Calu3 (cell line): ENCODE data around the gene ARID1B. TPM values are rescaled to one million over a fixed set of nuclear protein-coding genes. Genes with fewer than 3 reads are reported as not detected.

Experiments
- BruUV-seq: library from RNA; stranded (reverse); fragments of 400-500 nt; replicated peaks from 2 replicates; lab custom pipeline; 2021; lab: Mats Ljungman, UMichigan
- CTCF ChIA-PET: fragments of 300-600 bp; sonication (Branson Sonifier 250); formaldehyde crosslinking; loops from one replicate; lab custom pipeline; 2022; ENCODE audit warnings: antibody characterized with exemption; lab: Charles Lee
- DNase-seq: peaks from one replicate; pipeline ENCODE4 v3.0.0; 2022
- H3K27ac Mint-ChIP-seq: one replicate; pipeline ENCODE4 v1.8.0; 2022; ENCODE audit warnings: mixed read lengths; ENCODE audit not compliant: unreplicated experiment
- H3K27me3 Mint-ChIP-seq: one replicate; pipeline ENCODE4 v1.8.0; 2022; ENCODE audit warnings: mixed read lengths; ENCODE audit not compliant: unreplicated experiment
- H3K36me3 Mint-ChIP-seq: one replicate; pipeline ENCODE4 v1.8.0; 2022; ENCODE audit warnings: mild to moderate bottlenecking, moderate library complexity, mixed read lengths; ENCODE audit not compliant: insufficient read depth, unreplicated experiment
- H3K4me1 Mint-ChIP-seq: one replicate; pipeline ENCODE4 v1.8.0; 2022; ENCODE audit warnings: mild to moderate bottlenecking, low read depth, mixed read lengths; ENCODE audit not compliant: unreplicated experiment
- H3K4me3 Mint-ChIP-seq: one replicate; pipeline ENCODE4 v1.8.0; 2022; ENCODE audit warnings: mild to moderate bottlenecking, low read depth, moderate library complexity, mixed read lengths; ENCODE audit not compliant: unreplicated experiment
- H3K9me3 Mint-ChIP-seq: one replicate; pipeline ENCODE4 v1.8.0; 2022; ENCODE audit warnings: low read depth, mixed read lengths; ENCODE audit not compliant: unreplicated experiment
- intact Hi-C: fragments of 100-400 bp; cut with micrococcal nuclease; formaldehyde crosslinking; loops from one replicate; pipeline ENCODE4 v1.10.0; 2022; ENCODE audit not compliant: unreplicated experiment
- total RNA-seq: library from RNA; stranded (reverse); gene quantifications from 2 replicates; pipeline ENCODE4 v1.2.3, GENCODE V29; 2022
- TF ChIP-seq, protein P1 (sequence below): fragments of 200-600 bp; IDR thresholded peaks from one replicate; pipeline ENCODE4 v1.8.0; 2022; ENCODE audit warnings: antibody characterized with exemption; ENCODE audit not compliant: unreplicated experiment

ARID1B gene
- total RNA-seq, 1 experiment from 2014 or later, result 53.5 TPM

DNA sequence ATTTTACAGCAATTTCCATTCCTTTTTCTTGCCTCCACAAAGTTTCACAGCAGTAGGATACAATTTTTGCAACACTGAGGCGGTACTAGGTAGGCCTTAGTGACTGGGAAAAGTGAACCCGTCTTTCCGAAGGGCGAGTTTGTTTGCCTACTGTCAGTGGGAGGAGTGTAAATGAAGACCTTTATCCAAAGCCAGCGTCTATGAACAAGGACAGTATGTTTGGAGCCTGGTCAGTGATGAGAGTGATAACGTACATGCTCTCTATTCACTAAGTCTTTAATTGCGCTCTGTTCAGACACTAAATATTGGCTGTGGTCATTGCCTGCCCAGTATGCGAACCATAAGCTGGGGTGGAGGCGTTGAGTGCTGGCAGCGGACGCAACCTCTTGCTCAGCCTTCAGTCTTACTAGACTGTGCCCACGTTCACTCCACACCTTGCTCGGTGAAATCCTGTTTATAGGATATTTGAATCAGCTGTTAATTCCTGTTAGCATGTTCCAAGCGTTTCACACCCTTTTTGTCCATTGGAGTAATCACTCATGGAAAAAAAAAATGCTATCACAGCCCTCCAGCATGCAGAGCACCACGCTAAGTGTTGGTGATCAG, 400.7 kb downstream of the ARID1B start:
- H3K9me3 Mint-ChIP-seq, result no peaks in the 10 kb centered on the region
- H3K36me3 Mint-ChIP-seq, result no peaks in the 10 kb centered on the region
- CTCF ChIA-PET, result no interaction called here
- H3K27me3 Mint-ChIP-seq, result no peaks in the 10 kb centered on the region
- H3K4me3 Mint-ChIP-seq, result no peak overlapping the region
- TF ChIP-seq, protein P1, sequence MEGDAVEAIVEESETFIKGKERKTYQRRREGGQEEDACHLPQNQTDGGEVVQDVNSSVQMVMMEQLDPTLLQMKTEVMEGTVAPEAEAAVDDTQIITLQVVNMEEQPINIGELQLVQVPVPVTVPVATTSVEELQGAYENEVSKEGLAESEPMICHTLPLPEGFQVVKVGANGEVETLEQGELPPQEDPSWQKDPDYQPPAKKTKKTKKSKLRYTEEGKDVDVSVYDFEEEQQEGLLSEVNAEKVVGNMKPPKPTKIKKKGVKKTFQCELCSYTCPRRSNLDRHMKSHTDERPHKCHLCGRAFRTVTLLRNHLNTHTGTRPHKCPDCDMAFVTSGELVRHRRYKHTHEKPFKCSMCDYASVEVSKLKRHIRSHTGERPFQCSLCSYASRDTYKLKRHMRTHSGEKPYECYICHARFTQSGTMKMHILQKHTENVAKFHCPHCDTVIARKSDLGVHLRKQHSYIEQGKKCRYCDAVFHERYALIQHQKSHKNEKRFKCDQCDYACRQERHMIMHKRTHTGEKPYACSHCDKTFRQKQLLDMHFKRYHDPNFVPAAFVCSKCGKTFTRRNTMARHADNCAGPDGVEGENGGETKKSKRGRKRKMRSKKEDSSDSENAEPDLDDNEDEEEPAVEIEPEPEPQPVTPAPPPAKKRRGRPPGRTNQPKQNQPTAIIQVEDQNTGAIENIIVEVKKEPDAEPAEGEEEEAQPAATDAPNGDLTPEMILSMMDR, result no peak
- no peak for DNase-seq
- intact Hi-C loops, result no loop called here
- no TSS peak for BruUV-seq
- no peak overlapping the region for H3K27ac Mint-ChIP-seq
- H3K4me1 Mint-ChIP-seq, result peaks cover 5% of the 10 kb centered on the region

DNA sequence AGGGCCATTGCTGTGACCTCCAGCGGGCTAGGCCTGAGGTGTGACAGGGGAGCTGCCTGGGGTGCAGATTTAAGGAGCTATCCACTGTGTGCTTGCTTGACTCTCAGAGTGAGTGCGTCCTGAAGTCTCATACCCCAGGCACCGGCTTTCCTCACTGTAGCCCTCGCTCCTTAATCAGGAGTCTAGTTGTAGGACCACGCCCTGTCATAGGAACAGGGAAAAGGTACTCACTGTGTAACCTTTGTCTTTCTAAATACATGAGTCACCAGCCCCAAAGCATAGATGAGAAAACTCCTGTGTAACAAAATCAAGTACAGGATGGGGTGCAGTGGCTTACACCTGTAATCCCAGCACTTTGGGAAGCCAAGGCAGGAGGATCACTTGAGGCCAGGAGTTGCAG, 404.5 kb downstream of the ARID1B start:
- no peaks in the 10 kb centered on the region for H3K9me3 Mint-ChIP-seq
- no peak overlapping the region for H3K27ac Mint-ChIP-seq
- DNase-seq, result peak; percentile 30
- TF ChIP-seq, protein P1, result no peak
- H3K4me1 Mint-ChIP-seq, result peaks cover 30% of the 10 kb centered on the region
- peaks cover 9% of the 10 kb centered on the region for H3K36me3 Mint-ChIP-seq
- no peaks in the 10 kb centered on the region for H3K27me3 Mint-ChIP-seq
- no peak overlapping the region for H3K4me3 Mint-ChIP-seq
- no TSS peak for BruUV-seq
- intact Hi-C loops, result loop anchor here (5.0 kb wide), 1 partner anchor 149 kb away; no protein-coding TSS in a partner anchor
- CTCF ChIA-PET, result no interaction called here

DNA sequence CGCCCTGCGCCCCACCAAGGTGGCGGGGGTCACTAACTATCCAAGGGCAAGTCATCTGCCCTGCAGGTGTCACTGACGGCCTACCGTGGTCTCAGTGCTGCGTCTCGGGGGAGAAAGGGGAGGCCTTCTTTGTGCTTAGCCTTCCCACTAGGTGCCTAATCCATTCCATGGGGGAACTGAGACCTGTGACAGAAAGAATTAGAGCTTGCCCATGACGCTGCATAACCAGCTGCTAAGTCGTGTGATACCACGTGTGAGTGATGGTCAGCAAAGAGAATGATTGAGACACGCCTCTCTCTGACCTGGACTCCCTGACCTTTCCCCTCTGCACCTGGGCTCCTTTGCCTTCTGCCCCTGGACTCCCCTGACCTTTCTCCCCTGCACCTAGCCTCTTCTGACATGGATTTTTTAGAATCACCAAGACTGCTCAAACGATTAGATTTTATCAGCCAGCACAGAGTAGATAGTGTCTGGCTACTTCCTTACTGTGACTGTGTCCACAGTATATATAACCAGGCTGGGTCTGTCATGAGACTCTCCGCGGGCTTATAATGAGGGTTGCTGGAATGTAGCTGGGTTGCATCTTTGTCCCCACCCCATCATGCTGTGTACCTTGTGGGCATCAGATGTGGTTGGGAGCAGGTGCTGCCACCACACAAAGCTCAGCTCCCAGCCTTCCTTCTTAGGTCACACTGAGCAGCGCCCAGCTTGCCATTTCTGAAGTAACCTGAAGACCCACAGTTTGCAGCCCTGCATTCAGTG, 405.5 kb downstream of the ARID1B start:
- peaks cover 9% of the 10 kb centered on the region for H3K36me3 Mint-ChIP-seq
- TF ChIP-seq, protein P1, result no peak
- BruUV-seq, result no TSS peak
- H3K4me3 Mint-ChIP-seq, result no peak overlapping the region
- intact Hi-C loops, result loop anchor here (5.0 kb wide), 1 partner anchor 150 kb away; no protein-coding TSS in a partner anchor
- no peak for DNase-seq
- CTCF ChIA-PET, result no interaction called here
- H3K9me3 Mint-ChIP-seq, result no peaks in the 10 kb centered on the region
- peak overlapping the region; percentile 5 for H3K27ac Mint-ChIP-seq
- H3K27me3 Mint-ChIP-seq, result no peaks in the 10 kb centered on the region
- peaks cover 30% of the 10 kb centered on the region for H3K4me1 Mint-ChIP-seq

DNA sequence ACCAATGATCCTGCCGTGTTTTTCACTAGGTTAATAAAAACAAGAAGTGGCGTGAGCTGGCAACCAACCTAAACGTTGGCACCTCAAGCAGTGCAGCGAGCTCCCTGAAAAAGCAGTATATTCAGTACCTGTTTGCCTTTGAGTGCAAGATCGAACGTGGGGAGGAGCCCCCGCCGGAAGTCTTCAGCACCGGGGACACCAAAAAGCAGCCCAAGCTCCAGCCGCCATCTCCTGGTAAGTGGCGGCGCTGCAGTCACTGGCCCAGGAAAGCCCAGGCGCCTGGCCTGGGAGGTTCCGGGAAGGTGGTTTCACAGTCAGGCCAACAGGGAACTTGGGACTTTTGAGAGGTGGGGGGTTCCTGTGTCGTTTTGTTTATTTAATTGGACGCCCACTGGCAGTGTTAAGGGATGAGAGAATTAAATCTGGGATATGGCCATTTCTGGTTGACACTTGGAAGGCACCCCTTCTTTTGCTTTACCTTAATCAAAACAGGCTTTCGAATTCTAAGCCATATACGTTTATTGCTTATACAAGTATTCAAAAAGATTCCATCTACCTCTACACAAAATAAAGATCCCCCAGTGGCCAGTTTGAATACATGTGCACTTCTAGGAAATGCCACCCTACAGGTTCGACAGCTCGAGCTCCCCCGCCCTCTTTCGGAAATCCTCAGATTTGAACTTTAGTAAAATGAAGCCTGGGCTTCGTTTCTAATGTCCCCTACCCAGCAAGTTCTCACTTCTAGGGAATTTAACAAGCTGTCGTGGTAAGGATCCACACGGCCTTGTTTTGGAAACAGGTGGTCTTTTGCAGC, 407.2 kb downstream of the ARID1B start:
- CTCF ChIA-PET, result interaction anchor here (0.7 to 1.5 kb wide), 3 partner anchors 45 to 139 kb away, joined by 3 to 4 read pairs (median 3); no protein-coding TSS in a partner anchor
- H3K27ac Mint-ChIP-seq, result peak overlapping the region; percentile 19
- no peaks in the 10 kb centered on the region for H3K9me3 Mint-ChIP-seq
- no TSS peak for BruUV-seq
- intact Hi-C loops, result loop anchor here (5.0 kb wide), 1 partner anchor 152 kb away; no protein-coding TSS in a partner anchor
- TF ChIP-seq, protein P1, result peak; percentile 77
- DNase-seq, result peak; percentile 76
- H3K36me3 Mint-ChIP-seq, result peaks cover 9% of the 10 kb centered on the region
- H3K4me1 Mint-ChIP-seq, result peaks cover 30% of the 10 kb centered on the region
- H3K4me3 Mint-ChIP-seq, result no peak overlapping the region
- no peaks in the 10 kb centered on the region for H3K27me3 Mint-ChIP-seq
